ENCODE data around the gene ZNF575.

ZNF575 gene, protein sequence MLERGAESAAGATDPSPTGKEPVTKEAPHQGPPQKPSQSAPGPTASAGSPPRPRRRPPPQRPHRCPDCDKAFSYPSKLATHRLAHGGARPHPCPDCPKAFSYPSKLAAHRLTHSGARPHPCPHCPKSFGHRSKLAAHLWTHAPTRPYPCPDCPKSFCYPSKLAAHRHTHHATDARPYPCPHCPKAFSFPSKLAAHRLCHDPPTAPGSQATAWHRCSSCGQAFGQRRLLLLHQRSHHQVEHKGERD

GRCh38 chr19:43532962-43533545 lies at the start of gene ZNF575:
Gene ZNF575, plus strand, starts transcription at chr19:43533188. Its CDS starts 1,235 bp downstream, at chr19:43534423.
- peak; percentile 76 for DNase-seq

DNA sequence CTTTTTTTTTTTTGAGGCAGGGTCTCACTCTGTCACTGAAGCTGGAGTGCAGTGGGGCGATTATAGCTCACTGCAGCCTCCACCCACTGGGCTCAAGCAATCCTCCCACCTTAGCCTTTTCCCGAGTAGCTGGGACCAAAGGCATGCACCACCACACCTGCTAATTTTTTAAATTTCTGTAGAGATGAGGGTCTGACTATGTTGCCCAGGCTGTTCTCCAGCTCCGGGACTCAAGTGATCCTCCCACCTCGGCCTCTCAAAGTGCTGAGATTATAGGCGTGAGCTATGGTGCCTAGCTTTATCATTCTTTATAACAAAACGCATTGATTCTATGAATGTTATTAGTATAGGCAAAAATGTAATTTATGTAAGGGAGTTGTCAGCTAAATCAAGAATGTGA lies 49.7 kb upstream of the ZNF575 start:
- no peak for DNase-seq

GRCh38 chr19:43485951-43486350 lies 47.0 kb upstream of the ZNF575 start:
- DNase-seq = no peak

GRCh38 chr19:43486412-43486811 lies 46.6 kb upstream of the ZNF575 start:
- DNase-seq = no peak

GRCh38 chr19:43488179-43488578 lies 44.8 kb upstream of the ZNF575 start:
- DNase-seq = no peak

DNA sequence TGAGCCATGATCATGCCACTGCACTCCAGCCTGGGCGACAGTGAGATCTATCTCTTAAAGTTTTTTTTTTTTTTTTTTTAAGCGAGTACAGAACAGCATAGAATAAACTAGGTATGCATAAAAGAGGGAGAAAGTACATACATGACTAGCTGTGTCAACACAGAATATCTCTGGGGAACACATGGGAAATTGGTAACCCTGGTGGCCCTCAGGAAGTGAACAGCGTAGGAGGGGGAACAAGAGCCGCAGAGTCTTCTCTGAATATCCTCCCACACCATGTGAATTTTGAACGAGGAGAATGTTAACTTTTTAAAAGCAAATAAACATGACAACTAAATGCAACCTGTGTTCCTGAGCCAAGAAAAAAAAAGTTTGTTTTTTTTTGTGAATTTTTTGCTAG lies 43.7 kb upstream of the ZNF575 start:
- no peak for DNase-seq

DNA sequence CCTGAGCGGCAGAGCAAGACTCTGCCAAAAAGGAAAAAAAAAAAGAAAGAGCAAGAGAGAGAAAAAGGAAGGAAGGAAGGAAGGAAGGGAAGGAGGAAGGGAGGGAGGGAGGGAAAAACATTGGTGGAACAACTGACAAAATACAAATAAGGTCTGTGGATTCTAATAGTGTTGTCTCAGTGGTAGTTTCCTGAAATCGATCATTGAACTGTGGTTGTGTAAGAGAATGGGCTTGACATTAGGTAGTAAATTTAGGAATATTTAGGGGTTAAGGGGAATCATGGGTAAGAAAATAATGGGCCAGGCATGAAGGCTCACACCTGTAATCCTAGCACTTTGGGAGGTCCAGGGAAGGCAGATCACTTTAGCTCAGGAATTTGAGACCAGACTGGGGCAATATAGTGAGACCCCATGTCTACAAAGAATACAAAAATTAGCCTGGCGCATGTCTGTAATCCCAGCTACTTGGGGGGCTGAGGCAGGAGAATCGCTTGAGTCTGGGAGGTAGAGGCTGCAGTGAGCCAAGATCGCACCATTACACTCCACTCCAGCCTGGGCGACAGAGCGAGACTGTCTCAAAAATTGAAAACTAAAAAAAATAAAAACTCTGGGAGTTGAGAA lies 42.9 kb upstream of the ZNF575 start:
- no peak for DNase-seq

GRCh38 chr19:43490759-43491158 lies 42.2 kb upstream of the ZNF575 start:
- no peak for DNase-seq

- DNase-seq = no peak
Observed at GRCh38 chr19:43495082-43495481, 37.9 kb upstream of the ZNF575 start.

DNA sequence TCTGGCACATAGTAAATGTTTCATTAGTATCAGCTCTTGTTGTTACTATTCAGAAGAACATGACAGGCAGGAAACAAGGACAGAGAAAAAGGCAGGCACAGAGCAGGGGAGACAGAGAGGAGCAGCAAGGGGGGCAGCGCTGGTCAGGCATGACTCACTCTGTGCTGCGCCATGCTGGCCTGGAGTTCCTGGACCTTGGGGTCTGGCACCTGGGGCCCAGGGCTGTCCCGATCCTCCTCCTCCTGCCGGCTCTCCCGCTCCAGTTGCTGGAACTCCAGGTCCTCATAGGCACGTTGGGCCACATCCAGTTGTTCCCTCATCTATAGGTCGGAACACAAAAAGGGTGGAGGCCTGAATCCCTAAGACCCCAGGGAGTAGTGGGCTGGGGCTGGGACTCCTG lies 36.0 kb upstream of the ZNF575 start:
- no peak for DNase-seq

DNA sequence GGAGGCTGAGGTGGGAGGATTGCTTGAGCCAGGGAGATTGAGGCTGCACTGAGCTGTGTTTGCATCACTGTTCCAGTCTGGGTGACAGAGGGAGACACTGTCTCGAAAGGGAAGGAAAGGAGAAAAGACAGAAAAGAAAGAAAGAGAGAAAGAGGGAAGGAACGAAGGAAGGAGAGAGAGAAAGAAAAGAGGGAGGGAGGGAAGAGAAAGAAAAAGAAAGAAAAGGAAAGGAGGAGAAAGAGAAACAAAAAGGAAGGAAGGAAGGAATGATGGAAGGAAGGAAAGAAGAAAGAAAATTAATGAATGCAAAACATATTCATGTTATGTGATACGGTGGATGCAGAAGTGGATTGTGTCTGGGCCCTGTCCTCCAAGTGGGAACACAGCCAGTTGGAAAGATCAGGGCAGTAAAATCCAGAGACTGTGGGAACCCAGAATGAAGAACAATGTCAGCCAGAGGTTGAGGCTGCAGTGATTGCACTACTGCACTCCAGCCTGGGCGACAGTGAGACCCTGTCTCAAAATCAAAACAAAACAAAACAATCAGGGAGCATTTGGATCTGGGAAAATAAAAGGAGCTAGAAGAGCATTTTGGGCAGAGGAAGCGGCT lies 34.6 kb upstream of the ZNF575 start:
- DNase-seq = no peak

DNA sequence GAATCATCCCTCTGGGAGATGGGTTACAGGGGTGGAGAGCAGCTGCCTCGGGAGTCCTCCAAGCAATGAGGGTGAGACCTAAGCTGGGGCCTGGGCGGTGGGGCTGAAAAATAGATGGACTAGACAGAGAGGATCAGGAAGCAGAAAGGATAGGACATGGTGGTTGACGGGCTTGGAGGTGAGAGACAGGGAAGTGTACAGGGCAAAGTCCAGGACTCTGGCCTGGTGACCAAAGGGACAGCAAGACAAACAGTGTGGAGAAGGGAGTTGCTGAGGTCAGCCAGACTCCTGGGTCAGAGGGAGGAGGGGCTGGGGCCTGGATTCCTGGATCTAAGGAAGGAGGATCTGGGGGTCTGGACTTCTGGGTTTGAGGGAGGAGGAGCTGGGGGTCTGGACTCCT lies 33.9 kb upstream of the ZNF575 start:
- no peak for DNase-seq

DNA sequence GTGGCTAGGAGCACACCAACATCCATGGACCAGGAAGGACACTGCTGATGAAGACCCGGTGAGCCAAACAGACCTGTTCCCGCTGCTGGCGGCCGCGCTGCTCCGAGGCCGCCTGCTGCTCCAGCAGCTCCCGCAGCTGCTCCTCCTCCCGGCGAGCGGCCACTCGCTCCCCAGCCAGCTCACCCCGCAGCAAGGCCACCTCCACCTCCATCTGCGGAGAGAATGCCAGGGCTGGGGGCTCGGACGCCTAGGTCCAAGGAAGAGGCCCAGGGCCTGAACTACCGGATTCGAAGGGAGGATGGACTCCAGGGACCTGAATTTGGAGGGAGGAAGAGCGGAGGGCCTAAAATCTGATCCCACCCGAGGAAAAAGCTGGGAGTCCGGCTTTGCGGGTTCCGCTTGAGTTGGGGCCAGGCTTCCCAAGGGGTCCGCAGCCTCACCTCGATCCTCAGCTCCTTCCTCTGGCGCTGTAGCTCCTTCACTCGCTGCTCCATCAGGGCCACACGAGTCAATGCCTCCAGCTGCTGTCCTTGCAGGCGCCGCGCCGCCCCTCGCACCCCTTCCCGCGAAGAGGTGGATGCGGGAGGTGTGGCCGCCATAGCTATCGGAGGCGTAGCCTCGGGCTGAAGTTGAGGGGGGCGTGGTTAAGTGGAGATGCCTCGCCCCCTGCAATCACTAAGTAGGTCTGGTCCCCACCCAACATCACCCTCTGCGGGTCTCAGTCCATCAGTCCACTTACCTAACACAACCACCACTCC lies 31.1 kb upstream of the ZNF575 start:
- no peak for DNase-seq

DNA sequence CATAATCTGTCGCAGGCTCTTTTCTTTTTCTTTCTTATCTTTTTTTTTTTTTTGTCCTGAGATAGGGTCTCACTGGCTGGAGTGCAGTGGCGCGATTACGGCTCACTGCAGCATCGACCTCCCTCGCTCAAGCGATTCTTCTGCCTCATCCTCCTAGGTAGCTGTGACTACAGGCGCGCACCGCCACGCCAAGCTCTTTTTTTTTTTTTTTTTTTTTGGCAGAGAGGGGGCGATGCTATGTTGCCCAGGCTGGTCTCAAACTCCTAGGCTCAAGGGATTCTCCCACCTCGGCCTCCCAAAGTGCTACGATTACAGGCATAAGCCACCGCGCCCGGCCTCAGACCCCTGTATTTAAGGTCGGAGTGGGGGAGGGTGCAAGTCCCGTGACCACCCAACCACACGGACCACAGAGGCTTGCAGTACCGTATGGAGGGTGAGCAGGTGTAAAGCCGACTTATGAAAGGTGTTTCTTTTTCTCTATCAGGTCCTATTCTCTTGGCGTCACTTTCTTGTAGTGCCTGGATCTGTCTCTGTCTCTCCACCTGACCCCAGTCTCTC lies 30.5 kb upstream of the ZNF575 start:
- DNase-seq = no peak

DNA sequence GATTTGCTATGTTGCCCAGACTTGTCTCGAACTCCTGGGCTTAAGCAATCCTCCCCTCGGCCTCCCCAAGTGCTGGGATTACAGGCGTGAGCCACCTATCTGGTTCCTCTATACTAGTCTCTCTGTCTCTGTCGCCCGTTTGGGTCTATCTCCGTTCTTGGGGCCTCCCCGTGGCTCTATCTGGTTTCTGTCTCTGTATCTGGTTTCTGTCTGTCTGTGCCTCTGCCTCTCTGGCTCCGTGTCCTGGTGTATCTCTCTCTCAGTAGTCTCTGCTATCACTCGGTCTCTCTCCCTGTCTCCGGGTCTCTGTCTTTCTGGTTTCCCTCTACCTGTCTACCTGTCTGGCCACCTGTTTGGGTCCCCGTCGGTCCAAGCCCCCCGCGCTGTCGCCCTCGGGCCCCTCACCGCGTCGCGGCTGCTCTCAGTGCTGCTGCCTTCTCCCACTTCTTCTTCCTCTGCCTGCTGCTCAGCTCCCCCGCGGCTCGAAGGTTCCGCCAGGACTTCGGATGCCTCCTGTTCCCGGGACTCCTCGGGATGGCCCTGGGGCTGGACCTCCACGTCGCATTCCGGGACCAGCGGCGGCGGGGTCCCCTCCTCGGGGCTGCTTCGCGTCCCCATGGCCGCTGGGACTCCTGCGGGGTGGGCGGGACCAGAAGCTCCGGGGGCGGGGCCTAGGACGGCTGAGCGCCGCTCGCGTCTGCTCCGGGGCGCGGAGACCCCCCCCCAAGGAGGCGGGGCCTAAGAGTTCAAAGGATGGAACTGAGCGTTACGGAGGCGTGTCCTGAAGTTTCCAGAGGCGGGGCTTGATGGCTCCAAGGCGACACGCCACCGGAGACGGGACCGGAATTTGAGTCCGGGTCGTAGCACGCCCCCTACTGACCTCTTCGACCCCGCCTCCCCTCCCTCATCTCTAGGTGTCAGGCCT lies 29.2 kb upstream of the ZNF575 start:
- DNase-seq = peak; percentile 67

GRCh38 chr19:43504426-43505185 lies 28.4 kb upstream of the ZNF575 start, which contains the start of gene PHLDB3:
Gene PHLDB3, minus strand, starts transcription at chr19:43504746. Its CDS starts 628 bp downstream, at chr19:43504118.
- no peak for DNase-seq

DNA sequence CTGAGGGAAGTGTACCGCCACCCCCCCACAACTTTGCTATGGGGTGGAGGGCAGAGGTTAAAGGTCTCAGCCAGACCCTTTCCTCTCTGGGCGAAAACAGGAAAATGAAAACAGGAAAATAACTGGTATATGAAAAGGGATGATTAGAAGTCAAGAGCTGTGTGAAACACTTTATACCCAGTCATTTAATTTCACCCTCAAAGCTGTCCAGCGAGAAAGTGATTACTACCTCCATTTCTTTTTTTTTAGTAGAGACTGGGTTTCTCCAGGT lies 27.9 kb upstream of the ZNF575 start:
- no peak for DNase-seq

DNA sequence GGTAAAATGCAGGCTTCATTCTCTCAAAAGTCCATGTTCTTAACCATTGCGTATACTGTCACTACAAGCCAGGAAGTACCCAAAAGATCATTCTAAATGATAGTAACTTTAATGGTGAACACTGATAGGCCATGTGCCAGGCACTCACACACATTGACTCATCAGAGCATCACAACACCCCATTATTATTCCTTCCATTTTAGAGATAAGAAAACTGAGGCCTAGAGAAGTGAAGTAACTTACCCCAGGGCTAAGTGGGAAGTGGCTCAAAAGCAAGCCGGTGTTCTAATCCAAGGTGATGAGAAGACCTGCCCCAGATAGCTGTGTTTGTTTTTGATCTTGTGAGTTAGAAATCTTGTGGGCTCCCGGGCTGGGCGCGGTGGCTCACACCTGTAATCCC lies 27.0 kb upstream of the ZNF575 start:
- no peak for DNase-seq

- DNase-seq = no peak
Observed at GRCh38 chr19:43506629-43507028, 26.4 kb upstream of the ZNF575 start.

DNA sequence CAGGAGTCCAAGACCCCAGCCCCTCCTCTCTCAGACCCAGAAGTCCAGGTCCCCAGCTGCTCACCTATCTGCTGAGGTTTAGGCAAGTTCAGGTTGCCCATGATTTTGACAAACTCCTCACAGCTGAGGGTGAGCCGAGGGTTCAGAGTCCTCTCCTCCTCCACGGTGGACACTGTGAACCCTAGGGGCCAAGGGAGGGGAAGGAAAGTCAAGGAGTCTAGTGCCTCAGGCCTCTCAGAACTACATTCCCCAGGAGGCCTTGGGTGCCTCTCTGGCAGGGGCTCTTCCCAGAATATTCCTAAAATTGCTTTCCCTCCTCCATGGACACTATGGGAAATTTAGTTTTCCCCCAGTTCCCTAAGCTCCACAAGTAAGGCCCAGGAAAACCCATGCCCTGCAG lies 25.1 kb upstream of the ZNF575 start:
- no peak for DNase-seq

DNA sequence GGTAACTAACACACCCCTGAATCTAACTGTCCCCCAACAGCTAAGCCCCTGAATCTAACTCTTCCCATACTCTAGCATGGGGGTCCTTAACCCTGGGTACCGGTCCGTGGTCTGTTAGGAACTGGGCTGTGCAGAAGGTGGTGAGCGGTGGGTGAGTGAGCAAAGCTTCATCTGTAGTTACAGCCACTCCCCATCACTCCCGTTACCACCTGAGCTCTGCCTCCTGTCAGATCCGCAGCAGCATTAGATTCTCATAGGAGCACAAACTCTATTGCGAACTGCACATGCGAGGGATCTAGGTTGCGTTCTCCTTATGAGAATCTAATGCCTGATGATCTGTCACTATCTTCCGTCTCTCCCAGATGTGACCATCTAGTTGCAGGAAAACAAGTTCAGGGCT lies 22.3 kb upstream of the ZNF575 start:
- DNase-seq = no peak

All from GOT3 (cell line).